GM10266 (cell line): ENCODE data around the gene PCDHGA6.

Experiments used
- DNase-seq: peaks from one replicate; pipeline ENCODE4 v3.0.0; 2012; ENCODE audit errors: extremely low spot score
- CTCF ChIP-seq: IDR thresholded peaks from 2 replicates; pipeline ENCODE4 v1.5.1; 2012; ENCODE audit warnings: mild to moderate bottlenecking, low read depth; ENCODE audit not compliant: control insufficient read depth, insufficient read depth; ENCODE audit errors: missing control alignments

Gene PCDHGA6

GRCh38 chr5:141422742-141423291 lies 49.1 kb downstream of the PCDHGA6 start:
- TF ChIP-seq CTCF, result no peak
- no peak for DNase-seq

- no peak for TF ChIP-seq CTCF
Observed at GRCh38 chr5:141427783-141428426, 54.2 kb downstream of the PCDHGA6 start.

More at GRCh38 chr5:141427783-141428426, 54.2 kb downstream of the PCDHGA6 start:
- DNase-seq, result no peak
